Lung (tissue), 12 donors: ENCODE measurements around the gene CFAP65. TPM values are rescaled to one million over a fixed set of nuclear protein-coding genes. Genes with fewer than 3 reads are reported as not detected.

ENCODE experiments used
- ATAC-seq: fragments of 200-7000 bp; cut with Tn5 transposase; one replicate; pipeline ENCODE4 v1.9.1; 2020; ENCODE audit warnings: moderate number of reproducible peaks; ENCODE audit not compliant: insufficient read depth, low FRiP score
- DNase-seq, 3 donors: peaks; one replicate each; pipeline ENCODE4 v3.0.0-alpha.2; 2013 to 2017
- H3K27ac ChIP-seq, 2 donors: one replicate each; pipeline ENCODE4 v1.5.1; 2013; ENCODE audit warnings: mild to moderate bottlenecking in 2 of 2, moderate library complexity in 2 of 2, control low read depth in 1 of 2, inconsistent platforms in 1 of 2, low read depth in 1 of 2, low read length in 1 of 2
- H3K27me3 ChIP-seq, 3 donors: one replicate each; pipeline ENCODE4 v1.5.1; 2013; ENCODE audit warnings: low read length in 2 of 3; ENCODE audit not compliant: control insufficient read depth in 3 of 3, insufficient read depth in 3 of 3
- H3K36me3 ChIP-seq, 4 donors: one replicate each; pipeline ENCODE4 v1.5.1; 2013; ENCODE audit warnings: low read length in 4 of 4, mild to moderate bottlenecking in 1 of 4, moderate library complexity in 1 of 4; ENCODE audit not compliant: control insufficient read depth in 4 of 4, insufficient read depth in 4 of 4
- H3K4me1 ChIP-seq, 5 donors: one replicate each; pipeline ENCODE4 v1.5.1; 2013; ENCODE audit warnings: low read length in 5 of 5, mild to moderate bottlenecking in 2 of 5, moderate library complexity in 1 of 5; ENCODE audit not compliant: control insufficient read depth in 5 of 5, insufficient read depth in 5 of 5
- H3K4me3 ChIP-seq: one replicate; pipeline ENCODE4 v1.5.1; 2013; ENCODE audit warnings: mild to moderate bottlenecking, control low read depth, moderate library complexity
- H3K9ac ChIP-seq, 2 donors: one replicate each; pipeline ENCODE4 v1.5.1; 2013; ENCODE audit warnings: low read length in 2 of 2, control low read depth in 1 of 2; ENCODE audit not compliant: insufficient read depth in 1 of 2
- H3K9me3 ChIP-seq, 4 donors: one replicate each; pipeline ENCODE4 v1.5.1; 2013; ENCODE audit warnings: low read length in 3 of 4, mild to moderate bottlenecking in 1 of 4, moderate library complexity in 1 of 4; ENCODE audit not compliant: control insufficient read depth in 4 of 4, insufficient read depth in 3 of 4
- WGBS, 2 donors: extraction: QIAGEN DNeasy Blood & Tissue Kit; methylation state at CpG; one replicate each; pipeline ENCODE4 v1.1.7; 2013; 5-methylcytosine and 5-hydroxymethylcytosine counted together
- polyA plus RNA-seq, 2 donors: library from polyadenylated mRNA; stranded (reverse); fragments of 200-250 nt; gene quantifications; one replicate each; pipeline ENCODE4 v1.2.1, GENCODE V29; 2013
- total RNA-seq, 2 donors: library from RNA; depleted of rRNA in 1 of 2; stranded (reverse); fragments of >200 nt in 1 of 2; gene quantifications; one replicate each; pipeline ENCODE4 v1.2.1, GENCODE V29; 2014 to 2021
- TF ChIP-seq, protein P1 (sequence below): IDR thresholded peaks from 2 replicates; pipeline ENCODE4 v1.5.1; 2012; ENCODE audit warnings: mild to moderate bottlenecking; ENCODE audit errors: control extremely low read depth, extremely low read depth
- donor health status: control.
- donor health status: control.
- donor health status: Bipolar disorder and iron deficiency.
- donor health status: healthy.
- donor health status: DM: yes; HTN: yes; CAD: no.

The CFAP65 gene
- total and polyA plus RNA-seq, 4 donors = 3.9 to 16.5 (median 8.1) TPM

- no peaks in the 10 kb centered on the region for H3K36me3 ChIP-seq
- peaks cover 0 to 17% (median 14%) of the 10 kb centered on the region in 3 donors for H3K27me3 ChIP-seq
- no peak for DNase-seq
- 51 to 63% methylated on average over 8 of the region's 8 CpGs for WGBS, 2 donors
- no peaks in the 10 kb centered on the region for H3K4me1 ChIP-seq
- no peak overlapping the region for H3K27ac ChIP-seq
- H3K9me3 ChIP-seq = peaks cover 0 to 4% (median 0%) of the 10 kb centered on the region in 4 donors
- H3K9ac ChIP-seq = no peak overlapping the region
- no peak overlapping the region for H3K4me3 ChIP-seq
- no peak for ATAC-seq
- TF ChIP-seq, protein P1, sequence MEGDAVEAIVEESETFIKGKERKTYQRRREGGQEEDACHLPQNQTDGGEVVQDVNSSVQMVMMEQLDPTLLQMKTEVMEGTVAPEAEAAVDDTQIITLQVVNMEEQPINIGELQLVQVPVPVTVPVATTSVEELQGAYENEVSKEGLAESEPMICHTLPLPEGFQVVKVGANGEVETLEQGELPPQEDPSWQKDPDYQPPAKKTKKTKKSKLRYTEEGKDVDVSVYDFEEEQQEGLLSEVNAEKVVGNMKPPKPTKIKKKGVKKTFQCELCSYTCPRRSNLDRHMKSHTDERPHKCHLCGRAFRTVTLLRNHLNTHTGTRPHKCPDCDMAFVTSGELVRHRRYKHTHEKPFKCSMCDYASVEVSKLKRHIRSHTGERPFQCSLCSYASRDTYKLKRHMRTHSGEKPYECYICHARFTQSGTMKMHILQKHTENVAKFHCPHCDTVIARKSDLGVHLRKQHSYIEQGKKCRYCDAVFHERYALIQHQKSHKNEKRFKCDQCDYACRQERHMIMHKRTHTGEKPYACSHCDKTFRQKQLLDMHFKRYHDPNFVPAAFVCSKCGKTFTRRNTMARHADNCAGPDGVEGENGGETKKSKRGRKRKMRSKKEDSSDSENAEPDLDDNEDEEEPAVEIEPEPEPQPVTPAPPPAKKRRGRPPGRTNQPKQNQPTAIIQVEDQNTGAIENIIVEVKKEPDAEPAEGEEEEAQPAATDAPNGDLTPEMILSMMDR = no peak
These were observed 3.4 kb downstream of the CFAP65 start for GRCh38 chr2:219037783-219038499.

GRCh38 chr2:219035942-219036341, 5.4 kb downstream of the CFAP65 start:
- Histone ChIP-seq H3K4me1 (no peaks in the 10 kb centered on the region), H3K9ac (no peak overlapping the region), H3K27me3 (peaks cover 0 to 9% (median 4%) of the 10 kb centered on the region in 3 donors), H3K9me3 (peaks cover 0 to 4% (median 0%) of the 10 kb centered on the region in 4 donors), H3K27ac (no peak overlapping the region), H3K36me3 (no peaks in the 10 kb centered on the region), H3K4me3 (no peak overlapping the region)
- TF ChIP-seq, protein P1 = no peak
- WGBS, 2 donors = 72 to 95% methylated on average over 2 of the region's 2 CpGs
- DNase-seq (no peak), ATAC-seq (no peak)

- Histone ChIP-seq H3K4me1 (no peaks in the 10 kb centered on the region), H3K4me3 (no peak overlapping the region)
These were observed 6.5 kb downstream of the CFAP65 start for GRCh38 chr2:219034823-219035222.

More at GRCh38 chr2:219034823-219035222, 6.5 kb downstream of the CFAP65 start:
- WGBS, 2 donors = 57 to 68% methylated on average over 6 of the region's 6 CpGs
- H3K9me3 ChIP-seq = peaks cover 0 to 2% (median 0%) of the 10 kb centered on the region in 4 donors
- peaks cover 0 to 3% (median 0%) of the 10 kb centered on the region in 3 donors for H3K27me3 ChIP-seq
- H3K36me3 ChIP-seq = no peaks in the 10 kb centered on the region
- ATAC-seq (no peak), DNase-seq (no peak)
- H3K27ac ChIP-seq = no peak overlapping the region
- no peak overlapping the region for H3K9ac ChIP-seq
- TF ChIP-seq, protein P1 = no peak
